IPS DF 4.7 (cell line): ENCODE measurements around the gene NRXN2.
"Not testable (repeated sequence)": the region's sequence is repeated elsewhere in the genome, so short reads cannot be mapped to it uniquely, and the experiment has no call there.

Experiments
- DNase-seq: peaks from one replicate; pipeline ENCODE4 v3.0.0-alpha.2; 2013; ENCODE audit warnings: low spot score; ENCODE audit errors: extremely low read depth

NRXN2 gene

GRCh38 chr11:64568041-64568571, 154.9 kb downstream of the NRXN2 start:
- DNase-seq = no peak

GRCh38 chr11:64566915-64567891, 155.8 kb downstream of the NRXN2 start:
- DNase-seq = no peak

GRCh38 chr11:64566042-64566914, 156.7 kb downstream of the NRXN2 start:
- no peak for DNase-seq

GRCh38 chr11:64564947-64565889, 157.8 kb downstream of the NRXN2 start:
- no peak for DNase-seq

- no peak for DNase-seq
Measured at GRCh38 chr11:64564419-64564818, 158.6 kb downstream of the NRXN2 start.

GRCh38 chr11:64563966-64564365, 159.0 kb downstream of the NRXN2 start:
- DNase-seq = no peak

- DNase-seq = no peak
Measured at GRCh38 chr11:64562723-64563351, 160.2 kb downstream of the NRXN2 start.

- no peak for DNase-seq
Measured at GRCh38 chr11:64561984-64562722, 160.8 kb downstream of the NRXN2 start.

GRCh38 chr11:64561429-64561828, 161.6 kb downstream of the NRXN2 start:
- DNase-seq = not testable (repeated sequence)

- no peak for DNase-seq
Measured at GRCh38 chr11:64560941-64561340, 162.1 kb downstream of the NRXN2 start.

- no peak for DNase-seq
Measured at GRCh38 chr11:64560139-64560771, 162.7 kb downstream of the NRXN2 start.

- no peak for DNase-seq
Measured at GRCh38 chr11:64559351-64560138, 163.5 kb downstream of the NRXN2 start.

- DNase-seq = no peak
Measured at GRCh38 chr11:64558869-64559268, 164.1 kb downstream of the NRXN2 start.

GRCh38 chr11:64558065-64558745, 164.8 kb downstream of the NRXN2 start:
- no peak for DNase-seq

GRCh38 chr11:64556721-64557250, 166.2 kb downstream of the NRXN2 start:
- no peak for DNase-seq
